ENCODE results near the gene NPY2R.

The NPY2R gene

GRCh38 chr4:155249016-155249566 is 40.7 kb downstream of the NPY2R start:
- no peak for DNase-seq

- no peak for DNase-seq
These were observed 43.9 kb downstream of the NPY2R start for GRCh38 chr4:155252327-155252726.

GRCh38 chr4:155263480-155263879 is 55.0 kb downstream of the NPY2R start:
- no peak for DNase-seq

GRCh38 chr4:155265113-155265512 is 56.7 kb downstream of the NPY2R start:
- DNase-seq: no peak

Measured in C1 segment of cervical spinal cord (tissue), 14 donors.